Measurements from ENCODE around the gene YIPF2. TPM values are rescaled to one million over a fixed set of nuclear protein-coding genes. Genes with fewer than 3 reads are reported as not detected.
A peak's percentile ranks its signal among the peaks of the same experiment; 100 is the strongest.
"Not testable (repeated sequence)": the region's sequence is repeated elsewhere in the genome, so short reads cannot be mapped to it uniquely, and the experiment has no call there.

YIPF2 gene
- total RNA-seq, 1 donor from 2014 or later, result 67.5 TPM

DNA sequence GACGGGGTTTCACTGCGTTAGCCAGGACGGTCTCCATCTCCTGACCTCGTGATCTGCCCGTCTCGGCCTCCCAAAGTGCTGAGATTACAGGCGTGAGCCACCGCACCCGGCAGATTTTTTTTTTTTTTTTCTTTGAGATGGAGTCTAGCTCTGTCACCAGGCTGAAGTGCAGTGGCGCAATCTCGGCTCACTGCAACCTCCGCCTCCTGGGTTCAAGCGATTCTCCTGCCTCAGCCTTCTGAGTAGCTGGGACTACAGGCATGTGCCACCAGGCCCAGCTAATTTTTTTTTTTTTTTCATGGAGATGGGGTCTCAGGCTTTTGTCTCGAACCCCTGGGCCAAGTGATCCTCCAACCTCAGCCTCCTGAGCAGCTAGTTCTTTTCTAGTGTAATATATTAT lies 13.2 kb upstream of the YIPF2 start:
- not testable (repeated sequence) for DNase-seq (ENCODE audit: low read depth)

DNA sequence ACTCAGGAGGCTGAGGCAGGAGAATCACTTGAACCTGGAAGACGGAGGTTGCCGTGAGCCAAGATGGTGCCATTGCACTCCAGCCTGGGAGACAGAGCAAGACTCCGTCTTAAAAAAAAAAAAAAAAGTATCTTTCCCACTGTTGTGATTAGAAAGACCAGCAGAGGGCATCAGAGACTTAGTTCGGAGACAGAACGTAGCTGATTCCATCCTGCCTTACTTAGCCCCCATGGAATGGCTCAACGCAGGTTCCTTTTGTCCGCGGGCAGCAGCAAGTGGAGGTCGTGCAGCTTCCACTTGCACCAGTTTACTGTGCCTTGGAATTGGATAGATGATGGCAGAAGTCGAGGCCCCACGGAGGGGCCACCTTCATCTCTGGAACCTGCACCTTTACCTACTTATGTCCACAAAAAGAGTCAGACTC lies 8.2 kb upstream of the YIPF2 start:
- peak; percentile 79 for DNase-seq (ENCODE audit: low read depth)

DNA sequence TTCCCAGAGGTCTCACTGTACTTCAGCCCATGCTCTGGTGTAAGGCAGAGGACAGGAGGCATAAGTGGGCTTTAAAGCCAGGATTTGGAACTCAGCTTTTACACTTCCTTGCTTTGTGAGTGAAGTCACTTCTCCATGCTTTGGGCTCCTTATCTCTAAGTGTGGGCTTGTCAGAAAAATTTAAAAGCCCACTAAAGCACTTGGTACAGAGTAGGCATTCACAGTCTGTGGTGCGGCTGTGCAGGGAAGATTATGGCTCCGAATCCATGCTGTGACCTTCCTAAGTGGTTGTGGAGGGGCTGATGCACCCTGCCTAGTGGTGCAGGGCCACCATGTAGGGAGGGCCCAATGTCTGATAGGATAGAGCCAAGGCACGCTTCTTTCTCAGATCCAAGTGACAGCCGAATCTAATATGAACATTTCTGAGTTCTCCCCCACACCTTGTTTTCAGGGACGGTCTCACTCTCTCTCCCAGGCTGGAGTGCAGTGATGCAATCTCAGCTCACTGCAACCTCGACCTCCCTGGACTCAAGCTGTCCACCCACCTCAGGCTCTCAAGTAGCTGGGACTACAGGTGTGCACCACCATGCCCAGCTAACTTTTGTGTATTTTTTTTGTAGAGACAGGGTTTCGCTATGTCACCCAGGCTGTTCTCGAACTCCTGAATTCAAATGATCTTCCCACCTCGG lies 7.1 kb upstream of the YIPF2 start:
- DNase-seq (ENCODE audit: low read depth), result no peak

DNA sequence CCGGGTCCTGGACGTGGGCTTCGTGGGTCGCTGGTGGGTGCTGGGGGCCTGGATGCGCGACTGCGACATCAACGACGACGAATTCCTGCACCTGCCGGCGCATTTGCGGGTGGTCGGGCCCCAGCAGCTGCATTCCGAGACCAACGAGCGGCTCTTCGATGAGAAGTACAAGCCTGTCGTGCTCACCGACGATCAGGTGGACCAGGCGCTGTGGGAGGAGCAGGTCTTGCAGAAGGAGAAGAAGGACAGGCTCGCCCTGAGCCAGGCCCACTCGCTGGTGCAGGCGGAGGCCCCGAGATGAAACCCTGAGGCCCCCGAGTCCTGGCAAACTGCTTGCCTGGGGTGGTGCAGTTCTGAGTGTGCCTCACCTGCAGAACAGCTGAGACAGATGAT lies 959 bp upstream of the YIPF2 start:
- no peak for DNase-seq (ENCODE audit: low read depth)

DNA sequence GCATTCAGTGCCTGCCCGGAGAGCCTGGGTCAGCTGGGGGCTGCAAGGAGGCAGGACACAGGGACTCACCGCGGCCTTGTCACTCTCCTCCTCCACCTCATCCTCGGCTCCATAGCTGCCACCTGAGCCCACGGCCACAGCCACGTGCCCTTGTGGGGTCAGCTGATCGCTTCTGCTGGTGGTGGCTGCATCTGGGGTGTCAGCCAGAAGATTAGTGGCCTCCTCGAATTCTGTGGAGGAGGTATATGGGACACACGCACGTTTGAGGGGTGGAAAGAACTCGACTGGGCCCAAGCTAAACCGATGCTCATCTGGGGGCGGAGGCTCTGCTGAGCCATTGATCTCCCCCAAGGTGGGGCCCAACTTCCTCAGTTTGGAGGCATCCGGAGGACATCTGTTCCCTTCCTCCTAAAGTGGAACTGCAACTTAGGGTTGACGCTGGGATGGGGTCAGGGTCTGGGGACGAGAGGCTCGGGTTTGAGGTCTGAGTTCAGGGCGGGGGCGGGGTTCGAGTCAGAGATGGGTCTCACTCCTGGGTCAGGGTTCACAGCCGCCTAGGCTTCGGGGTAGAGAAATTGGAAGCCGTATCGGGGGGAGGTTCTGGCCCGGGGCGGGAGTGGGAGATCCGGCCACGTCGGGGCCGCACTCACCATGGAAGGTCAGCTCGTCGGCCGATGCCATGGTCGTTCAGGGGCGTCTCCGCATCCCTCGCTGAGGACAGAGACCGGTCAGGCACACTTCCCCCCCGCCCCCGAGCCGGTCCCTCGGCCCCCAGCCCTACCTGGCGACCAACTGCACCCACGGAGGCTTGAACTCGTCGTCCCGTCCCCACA lies 493 bp downstream of the YIPF2 start:
- no peak for DNase-seq (ENCODE audit: low read depth)

DNA sequence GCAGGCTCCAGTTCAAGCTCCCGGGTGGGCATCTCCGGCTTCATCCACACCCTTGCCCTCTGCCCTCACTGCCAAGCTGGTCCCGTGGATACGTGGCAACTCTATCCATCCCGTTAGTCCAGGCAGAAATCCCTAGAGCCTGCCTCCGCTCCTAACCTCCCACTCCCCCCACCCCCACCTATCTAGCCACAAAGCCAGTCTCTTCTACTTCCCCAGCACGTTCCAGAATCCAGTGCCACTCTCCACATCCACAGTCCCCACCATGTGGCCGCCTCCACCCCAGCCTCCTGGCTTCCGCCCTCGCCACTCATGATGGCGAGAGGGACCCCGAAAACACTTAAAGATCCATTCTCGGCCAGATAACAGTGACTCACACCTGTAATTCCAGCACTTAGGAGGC lies 3.8 kb downstream of the YIPF2 start:
- DNase-seq (ENCODE audit: low read depth), result no peak

DNA sequence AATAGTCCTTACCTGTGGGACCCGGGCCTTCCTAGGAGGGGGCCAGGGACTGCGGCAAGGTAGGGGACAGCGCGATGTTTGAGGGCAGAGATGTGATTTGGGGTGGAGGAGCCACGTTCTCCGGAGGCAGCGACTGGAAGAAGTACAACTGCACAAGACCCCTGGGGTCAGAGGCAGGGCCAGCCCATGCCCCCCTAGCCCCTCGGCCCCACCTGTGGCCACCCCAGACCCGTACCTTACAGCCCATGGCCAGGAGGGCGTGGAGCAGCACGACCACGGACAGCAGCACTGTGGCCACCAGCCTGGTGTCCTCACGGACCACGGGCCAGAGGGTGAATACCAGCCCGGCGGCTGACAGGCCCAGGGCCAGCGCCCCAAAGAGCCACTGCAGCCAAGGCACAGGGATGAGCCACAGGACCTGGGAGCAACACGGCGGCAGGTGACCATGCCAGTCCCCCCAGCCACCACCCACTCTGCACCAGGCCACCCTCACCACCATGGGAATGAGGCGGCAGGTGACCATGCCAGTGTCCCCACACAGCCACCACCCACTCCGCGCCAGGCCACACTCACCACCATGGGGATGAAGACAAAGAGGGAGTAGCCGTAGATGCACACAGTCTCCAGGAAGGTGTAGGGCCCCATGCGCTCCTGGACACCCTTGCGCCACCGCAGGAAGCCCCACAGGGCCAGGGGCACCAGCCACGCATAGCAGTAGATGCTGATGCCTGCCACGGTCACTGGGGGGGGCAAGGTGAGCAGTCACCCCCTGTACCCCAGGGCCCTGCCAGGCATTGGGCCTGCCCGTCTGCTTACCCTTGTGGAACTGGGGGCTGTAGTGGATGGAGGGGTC lies 5.0 kb downstream of the YIPF2 start:
- no peak for DNase-seq (ENCODE audit: low read depth)

DNA sequence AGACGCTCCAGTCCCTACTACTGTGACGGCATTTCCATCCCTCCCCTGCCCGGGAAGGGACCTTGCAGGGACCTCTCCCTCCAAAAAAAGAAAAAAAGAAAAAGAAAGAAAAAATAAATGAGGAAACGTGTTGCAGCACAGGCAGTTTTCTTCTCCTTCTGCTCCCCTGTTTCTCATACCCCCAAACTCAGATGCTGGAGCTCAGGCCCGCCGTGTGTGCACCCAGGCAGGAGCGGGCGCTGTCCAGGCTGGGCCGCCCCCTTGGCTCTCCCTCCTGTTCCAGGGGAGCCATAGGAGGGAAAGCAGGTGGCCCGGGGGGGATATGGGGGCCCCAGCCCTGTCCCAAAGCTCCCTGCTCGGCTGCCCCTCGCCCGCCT lies 5.8 kb downstream of the YIPF2 start:
- DNase-seq (ENCODE audit: low read depth), result no peak

DNA sequence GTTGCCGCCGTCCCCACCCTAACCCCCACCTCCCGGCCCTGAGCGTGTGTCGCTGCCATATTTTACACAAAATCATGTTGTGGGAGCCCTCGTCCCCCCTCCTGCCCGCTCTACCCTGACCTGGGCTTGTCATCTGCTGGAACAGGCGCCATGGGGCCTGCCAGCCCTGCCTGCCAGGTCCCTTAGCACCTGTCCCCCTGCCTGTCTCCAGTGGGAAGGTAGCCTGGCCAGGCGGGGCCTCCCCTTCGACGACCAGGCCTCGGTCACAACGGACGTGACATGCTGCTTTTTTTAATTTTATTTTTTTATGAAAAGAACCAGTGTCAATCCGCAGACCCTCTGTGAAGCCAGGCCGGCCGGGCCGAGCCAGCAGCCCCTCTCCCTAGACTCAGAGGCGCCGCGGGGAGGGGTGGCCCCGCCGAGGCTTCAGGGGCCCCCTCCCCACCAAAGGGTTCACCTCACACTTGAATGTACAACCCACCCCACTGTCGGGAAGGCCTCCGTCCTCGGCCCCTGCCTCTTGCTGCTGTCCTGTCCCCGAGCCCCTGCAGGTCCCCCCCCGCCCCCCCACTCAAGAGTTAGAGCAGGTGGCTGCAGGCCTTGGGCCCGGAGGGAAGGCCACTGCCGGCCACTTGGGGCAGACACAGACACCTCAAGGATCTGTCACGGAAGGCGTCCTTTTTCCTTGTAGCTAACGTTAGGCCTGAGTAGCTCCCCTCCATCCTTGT lies 6.4 kb downstream of the YIPF2 start:
- no peak for DNase-seq (ENCODE audit: low read depth)

DNA sequence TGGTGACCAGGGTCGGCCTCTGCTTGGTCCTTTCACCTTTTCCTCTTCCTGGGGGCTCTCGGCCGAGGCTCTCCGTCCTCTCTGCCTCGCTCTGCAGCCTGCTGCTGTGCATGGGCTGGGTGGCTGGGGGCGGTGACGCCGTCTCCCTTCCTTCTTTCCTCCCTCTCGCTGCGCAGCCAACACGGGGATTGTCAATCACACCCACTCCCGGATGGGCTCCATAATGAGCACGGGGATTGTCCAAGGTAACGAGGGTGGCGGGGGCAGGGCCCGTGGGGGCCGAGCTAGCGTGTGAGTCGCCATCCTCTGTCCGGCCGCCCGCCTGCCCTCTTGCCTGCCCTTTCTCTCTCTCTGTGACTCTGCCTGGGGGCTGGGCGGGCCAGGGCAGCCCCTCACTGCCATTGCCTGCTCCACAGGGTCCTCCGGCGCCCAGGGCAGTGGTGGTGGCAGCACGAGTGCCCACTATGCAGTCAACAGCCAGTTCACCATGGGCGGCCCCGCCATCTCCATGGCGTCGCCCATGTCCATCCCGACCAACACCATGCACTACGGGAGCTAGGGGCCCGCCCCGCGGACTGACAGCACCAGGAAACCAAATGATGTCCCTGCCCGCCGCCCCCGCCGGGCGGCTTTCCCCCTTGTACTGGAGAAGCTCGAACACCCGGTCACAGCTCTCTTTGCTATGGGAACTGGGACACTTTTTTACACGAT lies 7.1 kb downstream of the YIPF2 start:
- DNase-seq (ENCODE audit: low read depth), result no peak

DNA sequence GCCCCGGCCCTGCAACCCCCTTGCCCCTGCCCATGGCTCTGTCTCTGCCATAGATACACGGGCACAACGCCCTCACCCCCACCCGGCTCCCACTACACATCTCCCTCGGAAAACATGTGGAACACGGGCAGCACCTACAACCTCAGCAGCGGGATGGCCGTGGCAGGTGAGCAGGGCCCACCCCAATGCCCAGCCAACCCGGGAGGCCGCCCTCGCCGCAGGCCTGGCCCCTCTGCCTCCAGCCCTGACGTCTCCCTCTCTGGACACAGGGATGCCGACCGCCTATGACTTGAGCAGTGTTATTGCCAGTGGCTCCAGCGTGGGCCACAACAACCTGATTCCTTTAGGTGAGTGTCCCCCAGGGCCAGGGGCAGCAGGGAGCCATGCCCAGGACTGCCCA lies 7.7 kb downstream of the YIPF2 start:
- no peak for DNase-seq (ENCODE audit: low read depth)

DNA sequence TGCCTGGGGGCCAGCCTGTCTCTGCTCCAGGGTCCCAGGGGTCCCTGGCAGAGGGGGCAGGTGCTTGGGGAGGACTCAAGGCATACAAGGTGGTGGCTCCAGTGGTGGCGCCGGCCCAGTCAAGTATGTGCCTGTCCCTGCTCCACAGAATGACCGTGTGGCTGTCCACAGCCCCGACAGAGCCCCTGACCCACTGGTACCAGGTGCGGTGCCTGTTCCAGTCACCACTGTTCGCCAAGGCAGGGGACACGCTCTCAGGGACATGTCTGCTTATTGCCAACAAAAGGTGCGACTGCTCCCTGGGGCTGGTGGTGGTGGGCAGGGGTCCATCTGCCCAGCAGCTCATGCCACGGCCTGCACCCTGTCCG lies 8.2 kb downstream of the YIPF2 start:
- no peak for DNase-seq (ENCODE audit: low read depth)

DNA sequence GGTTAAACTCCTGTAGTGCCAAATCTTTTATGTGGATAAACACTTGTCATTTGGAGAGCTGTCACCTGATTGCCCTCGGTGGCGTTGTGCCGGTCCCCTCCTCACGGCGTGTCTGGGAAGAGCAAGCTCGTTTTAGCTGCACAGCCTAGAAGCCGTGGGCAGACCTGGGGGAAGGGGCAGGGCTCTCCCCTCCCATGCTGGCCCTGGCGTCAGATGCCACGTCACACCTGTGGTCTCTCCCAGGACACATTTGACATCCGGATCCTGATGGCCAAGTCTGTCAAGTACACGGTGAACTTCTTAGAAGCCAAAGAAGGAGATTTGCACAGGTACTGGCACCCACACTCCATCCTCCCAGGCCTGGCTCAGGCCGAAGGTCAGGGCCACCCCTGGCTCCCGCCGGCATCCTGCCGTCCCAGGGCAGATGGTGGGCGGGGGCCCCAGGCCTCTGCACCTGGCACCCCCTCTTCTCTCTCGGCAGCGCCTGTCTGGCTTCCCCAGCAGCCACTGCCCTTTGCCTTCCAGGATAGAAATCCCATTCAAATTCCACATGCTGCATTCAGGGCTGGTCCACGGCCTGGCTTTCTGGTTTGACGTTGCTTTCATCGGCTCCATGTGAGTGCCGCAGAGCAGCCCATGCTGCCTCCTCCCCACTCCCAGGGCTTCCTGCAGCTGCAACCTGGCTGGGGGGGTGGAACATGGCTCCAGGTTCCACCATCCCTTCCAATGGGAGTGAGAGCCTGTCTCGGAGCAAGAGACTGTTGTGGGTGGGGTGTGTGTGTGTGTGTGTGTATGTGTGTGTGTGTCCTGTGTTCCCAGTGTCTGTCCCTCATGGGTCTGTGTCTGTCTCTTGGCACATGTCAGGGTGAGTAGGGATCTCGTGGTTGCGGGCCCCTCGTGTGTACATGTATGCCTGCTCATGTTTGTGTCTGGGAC lies 8.8 kb downstream of the YIPF2 start:
- no peak for DNase-seq (ENCODE audit: low read depth)

DNA sequence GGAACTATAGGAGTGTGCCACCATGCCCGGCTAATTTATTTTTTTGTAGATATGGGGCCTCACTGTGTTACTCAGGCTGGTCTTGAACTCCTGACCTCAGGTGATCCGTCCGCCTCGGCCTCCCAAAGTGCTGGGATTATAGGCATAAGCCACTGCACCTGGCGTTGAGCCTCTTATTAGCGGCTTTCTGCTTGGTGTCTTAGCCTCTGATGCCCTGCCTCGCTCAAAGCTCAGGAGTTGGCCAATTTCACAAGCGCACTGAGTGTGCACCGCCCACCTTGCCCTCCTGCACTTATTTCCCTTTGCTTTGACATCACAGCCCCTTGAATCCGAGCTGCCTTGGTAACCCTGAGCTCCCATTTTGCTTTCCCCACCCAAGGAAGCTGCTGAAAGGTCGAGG lies 10.1 kb downstream of the YIPF2 start:
- DNase-seq (ENCODE audit: low read depth), result no peak

DNA sequence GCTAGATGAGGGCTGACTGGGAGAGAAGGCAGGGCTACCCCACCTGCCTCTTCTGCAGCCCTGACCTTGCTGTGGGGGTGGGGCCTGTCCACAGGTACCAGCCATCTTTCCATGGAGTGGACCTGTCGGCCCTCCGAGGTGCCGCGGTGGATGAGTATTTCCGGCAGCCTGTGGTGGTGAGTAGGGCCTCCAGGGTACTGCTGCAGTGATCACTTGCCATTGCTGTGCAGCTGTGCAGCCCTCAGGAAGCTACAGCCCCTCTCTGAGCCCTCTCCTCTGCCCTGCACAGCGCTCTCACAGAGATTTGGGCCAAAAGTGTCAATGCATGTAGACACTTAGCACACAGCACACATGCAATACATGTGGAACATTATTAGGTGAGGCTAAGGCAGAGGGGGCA lies 11.8 kb downstream of the YIPF2 start:
- DNase-seq (ENCODE audit: low read depth), result no peak

DNA sequence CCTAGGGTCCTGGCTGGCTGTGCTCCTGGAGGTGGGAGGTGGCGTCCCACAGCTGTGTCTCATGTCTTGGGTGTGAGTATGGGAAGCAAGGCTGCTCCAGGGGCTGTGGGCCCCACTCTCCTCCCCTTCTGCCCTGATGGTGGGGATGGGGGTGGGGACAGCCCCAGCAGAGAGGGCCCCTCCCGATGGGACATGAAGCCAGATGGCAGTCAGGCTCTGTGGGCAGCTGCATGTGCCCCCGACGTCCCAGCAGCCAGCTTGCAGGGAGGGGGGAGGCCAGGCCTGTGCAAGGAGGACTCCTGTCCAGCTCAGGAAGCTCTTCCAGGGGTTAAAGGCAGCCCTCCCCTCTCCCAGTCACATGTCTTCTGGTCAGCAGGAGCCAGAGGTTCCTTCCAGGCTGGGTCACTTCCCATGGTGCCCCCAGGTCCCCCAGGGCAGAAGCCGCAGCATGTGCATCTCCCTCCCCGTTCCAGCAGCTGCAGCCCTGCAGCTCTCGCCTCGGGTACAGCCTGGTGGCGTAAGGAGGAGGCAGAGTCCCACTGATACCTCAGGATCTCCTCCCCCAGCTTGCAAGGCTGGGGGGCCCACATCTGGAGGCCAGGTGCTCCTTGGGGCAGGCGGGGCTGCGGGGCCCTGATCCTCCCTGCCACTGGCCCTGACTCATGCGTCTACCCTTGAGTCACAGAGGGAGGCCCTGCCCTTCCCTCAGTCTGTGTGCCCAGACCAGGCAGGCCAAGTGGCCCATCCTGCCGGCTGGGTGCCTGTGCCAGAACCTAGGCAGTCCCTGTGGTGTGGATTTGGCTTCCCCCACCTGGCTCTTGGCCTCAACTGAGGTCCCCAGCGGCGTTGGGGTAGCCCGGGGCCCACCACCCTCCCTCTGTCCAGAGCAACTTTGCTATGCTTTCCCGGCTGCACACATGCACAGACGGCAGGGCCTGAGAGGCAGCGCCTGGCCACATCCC lies 13.0 kb downstream of the YIPF2 start:
- DNase-seq (ENCODE audit: low read depth), result peak; percentile 40

DNA sequence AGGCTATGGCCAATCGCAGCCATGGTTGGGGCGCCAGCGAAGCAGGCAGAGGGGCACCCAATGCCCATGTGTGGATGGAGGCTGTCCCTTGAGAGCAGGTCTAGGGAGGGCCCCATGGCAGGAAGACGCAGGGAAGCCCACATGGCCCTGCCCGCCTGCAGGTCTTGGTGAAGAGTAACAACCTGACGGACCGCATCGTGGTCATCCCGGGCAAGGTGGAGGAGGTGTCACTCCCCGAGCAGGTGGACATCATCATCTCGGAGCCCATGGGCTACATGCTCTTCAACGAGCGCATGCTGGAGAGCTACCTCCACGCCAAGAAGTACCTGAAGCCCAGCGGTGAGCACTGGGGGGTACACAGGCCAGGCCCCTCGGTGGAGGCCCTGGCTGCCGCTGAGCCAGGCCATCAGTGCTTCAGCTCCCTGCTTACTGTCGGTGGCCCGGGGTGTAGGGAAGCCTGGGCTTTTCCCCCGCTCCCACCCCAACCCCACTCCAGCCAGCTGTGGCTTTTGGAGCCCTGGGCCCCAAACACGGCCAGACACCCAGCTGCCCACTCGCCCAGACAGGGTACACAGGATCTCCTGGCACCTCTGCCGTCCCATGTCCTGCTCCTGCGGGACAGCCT lies 14.6 kb downstream of the YIPF2 start:
- no peak for DNase-seq (ENCODE audit: low read depth)

DNA sequence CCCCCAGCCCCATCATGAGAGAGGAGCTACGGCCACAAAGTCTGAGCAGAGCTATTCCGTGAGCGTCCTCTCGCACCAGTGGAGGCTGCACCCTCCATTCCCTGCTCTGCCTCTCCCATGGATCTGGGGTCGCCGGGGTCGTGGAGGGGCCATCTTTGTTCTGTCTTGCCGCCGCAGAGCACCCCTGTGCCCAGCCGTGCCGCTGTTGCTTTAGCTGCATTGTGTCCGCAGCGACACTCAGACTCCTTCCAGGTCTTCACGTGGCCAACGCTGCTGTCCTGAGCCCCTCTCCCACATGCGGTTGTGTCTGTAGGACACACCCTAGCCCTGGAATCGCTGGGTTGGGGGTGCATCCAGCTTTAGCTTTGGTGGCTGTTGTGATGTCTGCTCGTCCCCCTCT lies 15.8 kb downstream of the YIPF2 start:
- DNase-seq (ENCODE audit: low read depth), result no peak
